PC-3 (cell line): ENCODE measurements around the gene C3orf70.

ENCODE experiments used
- EZH2phosphoT487 ChIP-seq: fragments of 300-600 bp; sonication (generic); IDR thresholded peaks from 2 replicates; pipeline ENCODE4 v1.6.1; 2018; ENCODE audit warnings: mild to moderate bottlenecking, antibody characterized with exemption, low read length, borderline replicate concordance
- TF ChIP-seq, protein P1 (sequence below): fragments of 300-600 bp; sonication (generic); conservative IDR thresholded peaks from 2 replicates; pipeline ENCODE4 v1.5.1; 2017; ENCODE audit warnings: antibody characterized with exemption, low read depth, mild to moderate bottlenecking, low read length

DNA sequence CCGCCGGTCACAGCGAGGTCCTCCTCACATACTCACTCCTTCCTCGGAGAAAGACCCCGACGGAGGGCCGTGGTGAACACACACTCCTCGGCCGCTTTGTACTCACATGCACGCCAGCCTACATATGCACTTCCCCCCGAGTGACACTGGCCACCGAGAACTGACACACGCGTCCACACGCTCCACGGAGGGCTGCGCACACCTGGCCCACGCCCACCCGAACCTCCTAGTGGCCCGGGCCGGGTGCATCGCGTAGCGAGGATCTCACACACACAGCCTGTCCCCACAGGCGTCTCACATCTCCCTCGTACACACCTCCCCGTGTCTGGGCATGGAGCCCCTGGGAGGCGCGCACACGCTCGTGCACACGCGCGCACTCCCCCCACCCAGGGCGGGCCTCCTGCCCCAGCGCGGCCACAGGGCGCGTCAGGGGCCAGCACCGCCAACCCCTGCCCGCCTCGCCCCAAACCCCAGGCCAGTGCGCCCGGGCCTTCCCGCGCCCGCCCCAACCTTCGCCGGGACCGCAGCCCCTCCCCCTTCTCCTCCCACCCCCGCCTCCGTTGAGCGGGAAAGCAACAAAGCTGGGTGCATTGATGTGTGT lies 411 bp upstream of the C3orf70 start:
- TF ChIP-seq, protein P1, sequence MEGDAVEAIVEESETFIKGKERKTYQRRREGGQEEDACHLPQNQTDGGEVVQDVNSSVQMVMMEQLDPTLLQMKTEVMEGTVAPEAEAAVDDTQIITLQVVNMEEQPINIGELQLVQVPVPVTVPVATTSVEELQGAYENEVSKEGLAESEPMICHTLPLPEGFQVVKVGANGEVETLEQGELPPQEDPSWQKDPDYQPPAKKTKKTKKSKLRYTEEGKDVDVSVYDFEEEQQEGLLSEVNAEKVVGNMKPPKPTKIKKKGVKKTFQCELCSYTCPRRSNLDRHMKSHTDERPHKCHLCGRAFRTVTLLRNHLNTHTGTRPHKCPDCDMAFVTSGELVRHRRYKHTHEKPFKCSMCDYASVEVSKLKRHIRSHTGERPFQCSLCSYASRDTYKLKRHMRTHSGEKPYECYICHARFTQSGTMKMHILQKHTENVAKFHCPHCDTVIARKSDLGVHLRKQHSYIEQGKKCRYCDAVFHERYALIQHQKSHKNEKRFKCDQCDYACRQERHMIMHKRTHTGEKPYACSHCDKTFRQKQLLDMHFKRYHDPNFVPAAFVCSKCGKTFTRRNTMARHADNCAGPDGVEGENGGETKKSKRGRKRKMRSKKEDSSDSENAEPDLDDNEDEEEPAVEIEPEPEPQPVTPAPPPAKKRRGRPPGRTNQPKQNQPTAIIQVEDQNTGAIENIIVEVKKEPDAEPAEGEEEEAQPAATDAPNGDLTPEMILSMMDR: no peak
- peak; percentile 52; the same call in 1 of the 2 replicates for TF ChIP-seq EZH2phosphoT487
